ENCODE data around the gene CYP26C1.

CYP26C1 gene

DNA sequence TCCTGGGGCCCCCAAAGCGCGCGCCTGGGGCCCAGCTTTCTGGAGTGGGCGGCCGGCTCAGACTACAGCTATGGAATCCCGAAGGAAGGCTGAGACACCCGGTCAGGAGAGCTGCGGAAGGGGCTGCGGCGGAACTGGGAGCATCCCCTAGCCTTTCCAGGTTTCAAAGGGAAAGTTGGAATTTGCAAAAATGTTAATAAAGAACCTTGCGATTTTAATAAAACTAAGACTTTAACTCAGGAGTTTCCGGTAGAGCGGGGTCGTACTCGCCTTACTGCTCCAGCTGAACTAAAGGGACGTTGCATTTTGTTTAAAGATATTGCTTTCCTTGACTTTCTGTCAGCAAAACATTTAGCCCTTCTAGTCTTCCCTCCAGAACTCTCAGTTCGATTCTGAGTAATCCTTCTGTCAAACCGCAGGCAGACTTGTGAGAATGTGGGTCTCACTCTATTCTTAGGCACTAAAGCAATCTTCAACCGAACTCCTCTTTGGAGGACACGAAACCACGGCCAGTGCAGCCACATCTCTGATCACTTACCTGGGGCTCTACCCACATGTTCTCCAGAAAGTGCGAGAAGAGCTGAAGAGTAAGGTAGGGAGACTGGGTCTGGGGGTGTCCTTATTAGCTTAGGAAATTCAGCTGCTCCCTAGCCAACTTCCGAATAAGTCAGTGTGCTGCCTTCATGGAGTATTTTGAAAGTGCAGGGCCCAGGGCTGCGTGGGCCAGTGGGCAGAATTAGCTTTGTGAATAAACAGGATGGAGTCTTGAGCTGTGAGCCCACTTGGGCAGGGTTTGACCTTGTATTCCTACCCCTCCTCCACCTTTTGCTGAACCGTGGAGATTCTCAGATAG lies 15.0 kb downstream of the CYP26C1 start:
- TF ChIP-seq TAF1 (IDR thresholded peaks at IDR 0.05; ENCODE audit: low read depth) (no peak), TEAD4 (IDR thresholded peaks at IDR 0.05) (no peak)

DNA sequence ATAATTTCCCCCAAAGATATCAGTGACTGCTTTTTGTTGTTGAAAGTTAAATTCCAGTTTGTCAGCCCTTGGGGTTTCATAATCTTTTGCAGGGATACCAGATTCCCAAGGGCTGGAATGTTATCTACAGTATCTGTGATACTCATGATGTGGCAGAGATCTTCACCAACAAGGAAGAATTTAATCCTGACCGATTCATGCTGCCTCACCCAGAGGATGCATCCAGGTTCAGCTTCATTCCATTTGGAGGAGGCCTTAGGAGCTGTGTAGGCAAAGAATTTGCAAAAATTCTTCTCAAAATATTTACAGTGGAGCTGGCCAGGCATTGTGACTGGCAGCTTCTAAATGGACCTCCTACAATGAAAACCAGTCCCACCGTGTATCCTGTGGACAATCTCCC lies 16.3 kb downstream of the CYP26C1 start:
- TF ChIP-seq CREB1 (IDR thresholded peaks at IDR 0.05; ENCODE audit: low read depth) (no peak), EP300 (IDR thresholded peaks at IDR 0.05; ENCODE audit: borderline replicate concordance) (no peak)
- TF ChIP-seq, protein P1, sequence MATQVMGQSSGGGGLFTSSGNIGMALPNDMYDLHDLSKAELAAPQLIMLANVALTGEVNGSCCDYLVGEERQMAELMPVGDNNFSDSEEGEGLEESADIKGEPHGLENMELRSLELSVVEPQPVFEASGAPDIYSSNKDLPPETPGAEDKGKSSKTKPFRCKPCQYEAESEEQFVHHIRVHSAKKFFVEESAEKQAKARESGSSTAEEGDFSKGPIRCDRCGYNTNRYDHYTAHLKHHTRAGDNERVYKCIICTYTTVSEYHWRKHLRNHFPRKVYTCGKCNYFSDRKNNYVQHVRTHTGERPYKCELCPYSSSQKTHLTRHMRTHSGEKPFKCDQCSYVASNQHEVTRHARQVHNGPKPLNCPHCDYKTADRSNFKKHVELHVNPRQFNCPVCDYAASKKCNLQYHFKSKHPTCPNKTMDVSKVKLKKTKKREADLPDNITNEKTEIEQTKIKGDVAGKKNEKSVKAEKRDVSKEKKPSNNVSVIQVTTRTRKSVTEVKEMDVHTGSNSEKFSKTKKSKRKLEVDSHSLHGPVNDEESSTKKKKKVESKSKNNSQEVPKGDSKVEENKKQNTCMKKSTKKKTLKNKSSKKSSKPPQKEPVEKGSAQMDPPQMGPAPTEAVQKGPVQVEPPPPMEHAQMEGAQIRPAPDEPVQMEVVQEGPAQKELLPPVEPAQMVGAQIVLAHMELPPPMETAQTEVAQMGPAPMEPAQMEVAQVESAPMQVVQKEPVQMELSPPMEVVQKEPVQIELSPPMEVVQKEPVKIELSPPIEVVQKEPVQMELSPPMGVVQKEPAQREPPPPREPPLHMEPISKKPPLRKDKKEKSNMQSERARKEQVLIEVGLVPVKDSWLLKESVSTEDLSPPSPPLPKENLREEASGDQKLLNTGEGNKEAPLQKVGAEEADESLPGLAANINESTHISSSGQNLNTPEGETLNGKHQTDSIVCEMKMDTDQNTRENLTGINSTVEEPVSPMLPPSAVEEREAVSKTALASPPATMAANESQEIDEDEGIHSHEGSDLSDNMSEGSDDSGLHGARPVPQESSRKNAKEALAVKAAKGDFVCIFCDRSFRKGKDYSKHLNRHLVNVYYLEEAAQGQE (IDR thresholded peaks at IDR 0.05; ENCODE audit: low read depth) = no peak

DNA sequence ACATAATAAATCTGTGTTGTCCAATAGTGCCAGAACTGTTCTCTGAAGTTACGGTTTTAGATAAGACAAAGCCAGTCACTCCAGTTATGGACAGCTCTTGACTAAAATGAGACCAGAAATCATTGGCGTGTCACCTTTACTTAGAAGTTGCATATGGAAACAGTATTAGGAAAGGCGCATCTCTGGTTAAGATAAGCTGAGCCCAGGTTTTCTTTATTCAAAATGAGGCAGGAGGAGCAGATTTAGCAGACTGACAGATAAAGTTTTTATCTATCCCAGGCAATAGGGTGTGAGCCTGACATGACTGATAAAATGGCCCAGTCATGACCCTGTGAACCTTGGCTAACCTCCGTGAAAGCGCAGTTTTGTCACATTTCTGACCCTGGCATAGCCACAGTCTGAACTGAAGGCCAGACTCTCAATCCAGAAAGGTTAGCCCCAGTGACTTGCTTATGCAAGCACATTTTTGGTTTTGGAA lies 17.3 kb downstream of the CYP26C1 start:
- TF ChIP-seq, protein P2, sequence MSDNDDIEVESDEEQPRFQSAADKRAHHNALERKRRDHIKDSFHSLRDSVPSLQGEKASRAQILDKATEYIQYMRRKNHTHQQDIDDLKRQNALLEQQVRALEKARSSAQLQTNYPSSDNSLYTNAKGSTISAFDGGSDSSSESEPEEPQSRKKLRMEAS (IDR thresholded peaks at IDR 0.05) = no peak
- no peak for TF ChIP-seq RAD21 (IDR thresholded peaks at IDR 0.05; ENCODE audit: low read depth)
- no peak for TF ChIP-seq YY1 (IDR thresholded peaks at IDR 0.05; ENCODE audit: low read depth)
- TF ChIP-seq EP300 (IDR thresholded peaks at IDR 0.05; ENCODE audit: borderline replicate concordance) = no peak
- TF ChIP-seq TAF1 (IDR thresholded peaks at IDR 0.05; ENCODE audit: low read depth) = no peak
- no peak for TF ChIP-seq TCF12 (IDR thresholded peaks at IDR 0.05; ENCODE audit: low read depth)

DNA sequence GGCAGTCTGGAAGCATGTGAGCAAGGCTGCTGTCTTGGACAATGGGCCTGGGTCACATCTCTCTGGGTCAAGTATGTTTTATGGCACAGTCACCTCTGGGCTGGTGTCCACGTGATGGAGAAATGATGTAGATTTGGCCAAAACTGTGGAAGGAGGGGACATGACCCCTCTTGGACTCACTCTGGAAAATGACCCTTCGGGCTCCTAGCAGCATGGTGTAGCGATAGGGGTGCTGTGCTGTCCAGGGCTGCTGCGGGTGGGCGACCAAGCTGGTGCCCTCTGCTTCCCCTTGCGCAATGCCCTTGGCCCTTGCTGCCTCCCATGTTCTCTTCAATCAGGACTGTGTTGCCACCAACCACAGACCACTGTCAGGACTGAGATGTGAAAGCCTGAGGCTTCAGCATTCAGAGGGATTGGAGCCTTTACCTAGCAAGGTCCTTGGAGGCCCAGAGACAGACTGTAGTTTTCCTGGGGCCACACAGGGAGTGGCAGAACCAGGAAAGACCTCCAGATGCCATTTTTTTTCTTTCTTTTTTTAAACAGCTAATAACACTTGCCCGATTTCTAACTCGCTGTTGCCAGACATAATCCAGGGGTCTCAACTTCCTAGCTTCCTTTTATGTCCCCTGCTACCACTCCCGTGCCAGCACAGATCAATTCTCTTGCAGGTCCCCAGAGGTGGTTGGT lies 19.2 kb downstream of the CYP26C1 start:
- TF ChIP-seq RAD21 (IDR thresholded peaks at IDR 0.05; ENCODE audit: low read depth) (no peak), EGR1 (IDR thresholded peaks at IDR 0.05) (no peak), TAF1 (IDR thresholded peaks at IDR 0.05; ENCODE audit: low read depth) (no peak), FOXM1 (IDR thresholded peaks at IDR 0.05; ENCODE audit: borderline replicate concordance, low read depth) (no peak), EP300 (IDR thresholded peaks at IDR 0.05; ENCODE audit: borderline replicate concordance) (no peak), CEBPB (IDR thresholded peaks at IDR 0.05) (0 out of 2 replicates have a peak, but pooled peaks have one; percentile 7)
- TF ChIP-seq, protein P1 (IDR thresholded peaks at IDR 0.05; ENCODE audit: low read depth) = no peak

DNA sequence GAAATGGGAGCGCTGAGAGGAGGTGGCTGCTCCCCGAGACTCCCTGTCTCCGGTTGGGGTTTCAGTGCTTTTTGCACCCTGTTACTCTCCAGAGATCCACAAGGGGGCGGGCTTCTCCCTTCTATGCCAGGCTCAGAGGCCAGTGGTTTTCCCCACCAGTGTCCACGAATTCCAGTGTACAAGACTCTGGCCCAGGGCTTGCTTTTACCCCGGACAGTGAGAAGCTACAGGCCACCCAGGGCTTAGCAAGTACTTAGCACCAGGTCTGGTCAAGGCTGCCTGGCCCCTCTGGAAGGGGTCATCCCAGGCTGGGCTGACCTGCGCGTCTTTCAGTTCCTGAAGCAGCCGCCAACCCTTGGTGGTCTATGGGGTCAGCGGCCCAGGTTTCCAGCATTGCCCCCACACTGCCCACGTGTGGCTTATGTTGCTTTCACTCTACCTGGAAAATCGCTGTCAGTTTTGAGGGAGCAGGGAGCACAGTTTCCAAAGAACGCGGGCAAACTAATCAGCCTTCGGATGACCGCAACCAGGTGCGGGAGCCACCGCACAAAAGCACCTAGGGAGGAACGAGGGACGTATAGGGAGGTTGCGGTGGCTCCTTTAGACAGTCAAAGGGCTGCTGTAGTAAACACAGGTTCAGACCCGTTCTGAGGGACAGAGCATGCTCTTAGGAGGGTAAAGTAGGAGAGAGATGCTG lies 19.9 kb downstream of the CYP26C1 start:
- 0 out of 2 replicates have a peak, but pooled peaks have one; percentile 25 for TF ChIP-seq NFIC (IDR thresholded peaks at IDR 0.05)
- TF ChIP-seq EP300 (IDR thresholded peaks at IDR 0.05; ENCODE audit: borderline replicate concordance) = no peak
- peak; percentile 96 for TF ChIP-seq RAD21 (IDR thresholded peaks at IDR 0.05; ENCODE audit: low read depth)

DNA sequence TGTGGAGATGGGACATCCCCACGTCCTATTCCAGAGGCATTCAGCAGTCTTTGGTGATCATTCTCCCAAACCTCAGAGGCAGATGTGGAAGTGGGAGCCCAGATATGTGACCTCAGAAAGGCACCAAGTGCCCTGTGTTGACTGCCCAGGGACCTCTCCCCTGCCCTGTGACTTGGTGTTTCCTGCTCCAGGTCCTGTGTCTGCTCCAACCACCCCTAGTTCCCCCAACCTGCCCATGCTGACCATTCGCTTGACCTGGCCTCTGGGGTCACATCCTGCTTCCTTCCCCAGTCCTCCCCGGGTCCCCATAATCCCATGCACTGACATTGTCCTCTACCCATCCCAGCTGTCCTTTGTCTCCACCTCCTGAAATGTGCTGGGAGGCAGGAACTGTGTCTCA lies 20.7 kb downstream of the CYP26C1 start:
- no peak for TF ChIP-seq ZBTB7A (IDR thresholded peaks at IDR 0.05; ENCODE audit: low read depth)
- no peak for TF ChIP-seq NFIC (IDR thresholded peaks at IDR 0.05)
- TF ChIP-seq, protein P3, sequence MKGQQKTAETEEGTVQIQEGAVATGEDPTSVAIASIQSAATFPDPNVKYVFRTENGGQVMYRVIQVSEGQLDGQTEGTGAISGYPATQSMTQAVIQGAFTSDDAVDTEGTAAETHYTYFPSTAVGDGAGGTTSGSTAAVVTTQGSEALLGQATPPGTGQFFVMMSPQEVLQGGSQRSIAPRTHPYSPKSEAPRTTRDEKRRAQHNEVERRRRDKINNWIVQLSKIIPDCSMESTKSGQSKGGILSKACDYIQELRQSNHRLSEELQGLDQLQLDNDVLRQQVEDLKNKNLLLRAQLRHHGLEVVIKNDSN (IDR thresholded peaks at IDR 0.05) = no peak
- TF ChIP-seq, protein P2 (IDR thresholded peaks at IDR 0.05) = no peak
- TF ChIP-seq CEBPB (IDR thresholded peaks at IDR 0.05) = no peak
- no peak for TF ChIP-seq FOXM1 (IDR thresholded peaks at IDR 0.05; ENCODE audit: borderline replicate concordance, low read depth)
- TF ChIP-seq EGR1 (IDR thresholded peaks at IDR 0.05) = no peak
- no peak for TF ChIP-seq TEAD4 (IDR thresholded peaks at IDR 0.05)
- no peak for TF ChIP-seq YY1 (IDR thresholded peaks at IDR 0.05; ENCODE audit: low read depth)
- no peak for TF ChIP-seq RAD21 (IDR thresholded peaks at IDR 0.05; ENCODE audit: low read depth)
- no peak for TF ChIP-seq EP300 (IDR thresholded peaks at IDR 0.05; ENCODE audit: borderline replicate concordance)
- TF ChIP-seq TCF12 (IDR thresholded peaks at IDR 0.05; ENCODE audit: low read depth) = no peak
- TF ChIP-seq TAF1 (IDR thresholded peaks at IDR 0.05; ENCODE audit: low read depth) = no peak

Measured in Ishikawa (cell line).